Erythroblast (primary cell): ENCODE results near the gene HOXA13.

Source experiments
- GATA1 ChIP-seq: IDR thresholded peaks from 2 replicates; pipeline ENCODE4 v1.6.1; 2011; ENCODE audit warnings: low read depth, mild to moderate bottlenecking, control low read depth, low read length, moderate library complexity
- POLR2A ChIP-seq: IDR thresholded peaks from 2 replicates; pipeline ENCODE4 v1.6.1; 2011; ENCODE audit warnings: mild to moderate bottlenecking, low read length

- TF ChIP-seq POLR2A, result no peak
- no peak for TF ChIP-seq GATA1
These were observed 47.0 kb downstream of the HOXA13 start for GRCh38 chr7:27152816-27153442.
